ENCODE results near the gene COG7. TPM values are rescaled to one million over a fixed set of nuclear protein-coding genes. Genes with fewer than 3 reads are reported as not detected.
"Not testable (repeated sequence)": the region's sequence is repeated elsewhere in the genome, so short reads cannot be mapped to it uniquely, and the experiment has no call there.

Gene COG7
- total RNA-seq, 1 donor from 2014 or later, result 17.7 TPM

GRCh38 chr16:23476289-23476688 is 23.3 kb upstream of the COG7 start:
- TF ChIP-seq CTCF (IDR thresholded peaks at IDR 0.05), result no peak
- H3K4me1 Mint-ChIP-seq (ENCODE audit: low read depth), result no peaks in the 10 kb centered on the region
- no peak overlapping the region for H3K4me3 Mint-ChIP-seq (ENCODE audit: unreplicated experiment)
- DNase-seq (ENCODE audit: low spot score), result no peak
- H3K27ac Mint-ChIP-seq (ENCODE audit: unreplicated experiment), result no peak overlapping the region
- H3K9me3 Mint-ChIP-seq (ENCODE audit: low read depth), result no peaks in the 10 kb centered on the region
- peaks cover 29% of the 10 kb centered on the region for H3K36me3 Mint-ChIP-seq (ENCODE audit: low read depth)
- no peaks in the 10 kb centered on the region for H3K27me3 Mint-ChIP-seq (ENCODE audit: low read depth)

- TF ChIP-seq CTCF (IDR thresholded peaks at IDR 0.05), result no peak
- no peak for DNase-seq (ENCODE audit: low spot score)
- H3K9me3 Mint-ChIP-seq (ENCODE audit: low read depth), result no peaks in the 10 kb centered on the region
- H3K27ac Mint-ChIP-seq (ENCODE audit: unreplicated experiment), result no peak overlapping the region
- H3K4me3 Mint-ChIP-seq (ENCODE audit: unreplicated experiment), result no peak overlapping the region
- H3K36me3 Mint-ChIP-seq (ENCODE audit: low read depth), result peaks cover 35% of the 10 kb centered on the region
- H3K27me3 Mint-ChIP-seq (ENCODE audit: low read depth), result no peaks in the 10 kb centered on the region
- peaks cover 4% of the 10 kb centered on the region for H3K4me1 Mint-ChIP-seq (ENCODE audit: low read depth)
Measured at GRCh38 chr16:23469814-23470213, 16.8 kb upstream of the COG7 start.

- Mint-ChIP-seq H3K36me3 (ENCODE audit: low read depth) (peaks cover 27% of the 10 kb centered on the region), H3K4me1 (ENCODE audit: low read depth) (peaks cover 7% of the 10 kb centered on the region), H3K27ac (ENCODE audit: unreplicated experiment) (no peak overlapping the region), H3K27me3 (ENCODE audit: low read depth) (no peaks in the 10 kb centered on the region), H3K4me3 (ENCODE audit: unreplicated experiment) (no peak overlapping the region), H3K9me3 (ENCODE audit: low read depth) (no peaks in the 10 kb centered on the region)
- no peak for DNase-seq (ENCODE audit: low spot score)
- TF ChIP-seq CTCF (IDR thresholded peaks at IDR 0.05), result no peak
Measured at GRCh38 chr16:23466162-23466885, 13.3 kb upstream of the COG7 start.

DNA sequence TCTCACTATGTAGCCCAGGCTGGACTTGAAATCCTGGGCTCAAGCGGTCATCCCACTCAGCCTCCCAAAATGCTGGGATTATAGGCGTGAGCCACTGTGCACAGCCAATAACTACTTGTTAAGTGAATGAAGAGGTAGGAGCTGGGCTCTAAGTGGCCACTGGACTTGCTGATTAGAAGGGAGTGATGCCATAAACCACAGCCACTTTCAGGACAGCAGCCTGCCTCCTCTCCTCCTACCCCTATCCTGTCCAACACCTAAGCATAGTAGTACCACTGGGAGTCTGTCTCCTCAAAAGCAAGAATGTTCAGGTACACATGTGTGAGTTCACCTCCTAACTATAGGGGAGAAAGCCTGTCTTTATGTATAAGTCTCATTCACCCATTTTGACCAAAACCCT is 12.2 kb upstream of the COG7 start:
- Mint-ChIP-seq H3K9me3 (ENCODE audit: low read depth) (no peaks in the 10 kb centered on the region), H3K27me3 (ENCODE audit: low read depth) (no peaks in the 10 kb centered on the region), H3K36me3 (ENCODE audit: low read depth) (peaks cover 26% of the 10 kb centered on the region), H3K27ac (ENCODE audit: unreplicated experiment) (no peak overlapping the region), H3K4me3 (ENCODE audit: unreplicated experiment) (no peak overlapping the region), H3K4me1 (ENCODE audit: low read depth) (peaks cover 7% of the 10 kb centered on the region)
- no peak for DNase-seq (ENCODE audit: low spot score)
- TF ChIP-seq CTCF (IDR thresholded peaks at IDR 0.05), result no peak

DNA sequence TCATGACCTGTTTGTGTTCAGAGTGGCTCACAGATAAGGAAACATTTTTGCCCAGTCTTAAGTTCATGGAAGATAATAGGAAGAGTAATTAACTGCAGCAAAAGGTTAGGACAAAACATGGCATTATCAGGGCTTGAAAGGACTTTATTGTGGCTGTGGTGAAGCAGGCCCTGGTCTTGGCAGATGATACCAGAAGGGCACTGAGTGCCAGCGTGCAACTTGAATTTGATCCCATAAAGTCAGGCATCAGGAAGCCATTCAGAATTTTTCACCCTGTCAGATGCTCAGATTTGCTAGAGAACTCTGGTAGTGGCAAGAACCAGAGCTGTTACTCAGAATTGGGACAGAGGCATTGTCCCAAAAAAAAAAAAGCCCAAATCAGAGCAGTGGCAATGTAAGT is 11.2 kb upstream of the COG7 start:
- Mint-ChIP-seq H3K36me3 (ENCODE audit: low read depth) (peaks cover 20% of the 10 kb centered on the region), H3K9me3 (ENCODE audit: low read depth) (no peaks in the 10 kb centered on the region), H3K27me3 (ENCODE audit: low read depth) (no peaks in the 10 kb centered on the region), H3K27ac (ENCODE audit: unreplicated experiment) (no peak overlapping the region), H3K4me1 (ENCODE audit: low read depth) (peaks cover 7% of the 10 kb centered on the region), H3K4me3 (ENCODE audit: unreplicated experiment) (no peak overlapping the region)
- no peak for TF ChIP-seq CTCF (IDR thresholded peaks at IDR 0.05)
- DNase-seq (ENCODE audit: low spot score), result no peak

DNA sequence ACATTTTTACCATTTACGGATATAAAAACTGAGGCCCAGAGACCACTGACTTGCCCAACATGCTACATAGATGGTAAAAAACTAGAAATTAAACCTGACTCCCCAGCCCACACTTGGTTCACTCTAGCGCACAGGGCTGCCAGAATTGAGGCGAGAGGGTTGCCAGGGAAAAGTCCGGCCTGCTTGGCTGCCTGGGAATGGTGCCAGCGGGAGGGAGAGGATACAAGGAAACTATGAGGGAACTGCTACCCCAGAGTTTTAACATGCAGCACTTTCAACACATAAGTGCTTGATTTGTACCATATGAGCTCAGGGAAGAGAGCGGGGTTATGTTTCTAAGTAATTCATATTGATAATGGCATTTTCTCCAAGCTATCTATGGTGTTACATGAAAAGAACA is 10.0 kb upstream of the COG7 start:
- H3K4me1 Mint-ChIP-seq (ENCODE audit: low read depth); DNase-seq (ENCODE audit: low spot score); H3K4me3 Mint-ChIP-seq (ENCODE audit: unreplicated experiment); H3K27me3 Mint-ChIP-seq (ENCODE audit: low read depth); H3K27ac Mint-ChIP-seq (ENCODE audit: unreplicated experiment); H3K9me3 Mint-ChIP-seq (ENCODE audit: low read depth): not testable (repeated sequence)
- peaks cover 13% of the 10 kb centered on the region for H3K36me3 Mint-ChIP-seq (ENCODE audit: low read depth)

Data from chondrocyte (in vitro differentiated cells).